Measurements from ENCODE around the gene GPR78.
A peak's percentile ranks its signal among the peaks of the same experiment; 100 is the strongest.

The GPR78 gene

GRCh38 chr4:8547108-8547911, 32.9 kb upstream of the GPR78 start:
- peak; percentile 43 for DNase-seq (ENCODE audit: low spot score)

GRCh38 chr4:8547912-8548730, 32.1 kb upstream of the GPR78 start:
- DNase-seq (ENCODE audit: low spot score), result no peak

GRCh38 chr4:8548731-8549351, 31.4 kb upstream of the GPR78 start:
- DNase-seq (ENCODE audit: low spot score), result no peak

GRCh38 chr4:8549352-8549931, 30.8 kb upstream of the GPR78 start:
- DNase-seq (ENCODE audit: low spot score), result no peak

- no peak for DNase-seq (ENCODE audit: low spot score)
Measured at GRCh38 chr4:8550691-8551090, 29.5 kb upstream of the GPR78 start.

- no peak for DNase-seq (ENCODE audit: low spot score)
Measured at GRCh38 chr4:8552024-8552423, 28.2 kb upstream of the GPR78 start.

- no peak for DNase-seq (ENCODE audit: low spot score)
Measured at GRCh38 chr4:8552581-8553205, 27.5 kb upstream of the GPR78 start.

- no peak for DNase-seq (ENCODE audit: low spot score)
Measured at GRCh38 chr4:8553216-8553615, 27.0 kb upstream of the GPR78 start.

GRCh38 chr4:8553991-8554405, 26.2 kb upstream of the GPR78 start:
- DNase-seq (ENCODE audit: low spot score), result no peak

GRCh38 chr4:8554555-8555100, 25.6 kb upstream of the GPR78 start:
- no peak for DNase-seq (ENCODE audit: low spot score)

- no peak for DNase-seq (ENCODE audit: low spot score)
Measured at GRCh38 chr4:8555716-8556115, 24.5 kb upstream of the GPR78 start.

GRCh38 chr4:8556341-8557150, 23.6 kb upstream of the GPR78 start:
- DNase-seq (ENCODE audit: low spot score), result no peak

- DNase-seq (ENCODE audit: low spot score), result no peak
Measured at GRCh38 chr4:8557151-8558076, 22.8 kb upstream of the GPR78 start.

GRCh38 chr4:8558080-8558960, 21.9 kb upstream of the GPR78 start:
- no peak for DNase-seq (ENCODE audit: low spot score)

- DNase-seq (ENCODE audit: low spot score), result no peak
Measured at GRCh38 chr4:8559011-8559410, 21.2 kb upstream of the GPR78 start.

GRCh38 chr4:8559524-8560264, 20.5 kb upstream of the GPR78 start:
- DNase-seq (ENCODE audit: low spot score), result no peak

GRCh38 chr4:8560265-8561047, 19.7 kb upstream of the GPR78 start:
- no peak for DNase-seq (ENCODE audit: low spot score)
